Mesendoderm (in vitro differentiated cells): ENCODE results near the gene FRRS1.

ENCODE experiments used
- DNase-seq: peaks from one replicate; pipeline ENCODE4 v3.0.0; 2013
- H2AK5ac ChIP-seq: 2 replicates; pipeline ENCODE4 v1.6.1; 2013; ENCODE audit warnings: low read length, inconsistent platforms
- H2BK120ac ChIP-seq: 2 replicates; pipeline ENCODE4 v1.6.1; 2013; ENCODE audit warnings: low read depth, mild to moderate bottlenecking, low read length, moderate library complexity, mixed read lengths
- H2BK15ac ChIP-seq: replicated peaks from 2 replicates; pipeline ENCODE4 v1.6.1; 2013; ENCODE audit warnings: low read depth, mild to moderate bottlenecking, moderate library complexity
- H2BK5ac ChIP-seq: 2 replicates; pipeline ENCODE4 v1.6.1; 2013; ENCODE audit warnings: low read length, inconsistent platforms
- H3K18ac ChIP-seq: 2 replicates; pipeline ENCODE4 v1.6.1; 2013; ENCODE audit warnings: mild to moderate bottlenecking, low read length, mixed read lengths
- H3K23ac ChIP-seq: one replicate; pipeline ENCODE4 v1.6.1; 2013; ENCODE audit warnings: low read length
- H3K27ac ChIP-seq: 2 replicates; pipeline ENCODE4 v1.5.1; 2013; ENCODE audit warnings: low read depth, mild to moderate bottlenecking, inconsistent platforms, low read length, moderate library complexity
- H3K27me3 ChIP-seq: 2 replicates; pipeline ENCODE4 v1.6.1; 2013; ENCODE audit warnings: low read length, control low read depth, mild to moderate bottlenecking, inconsistent platforms; ENCODE audit not compliant: insufficient read depth, poor library complexity
- H3K36me3 ChIP-seq: 2 replicates; pipeline ENCODE4 v1.6.1; 2013; ENCODE audit warnings: low read length, inconsistent platforms; ENCODE audit not compliant: control insufficient read depth, insufficient read depth
- H3K4ac ChIP-seq: one replicate; pipeline ENCODE4 v1.6.1; 2013; ENCODE audit warnings: low read depth, mild to moderate bottlenecking, low read length, moderate library complexity
- H3K4me1 ChIP-seq: 2 replicates; pipeline ENCODE4 v1.6.1; 2013; ENCODE audit warnings: low read depth, low read length, inconsistent platforms; ENCODE audit not compliant: control insufficient read depth
- H3K4me2 ChIP-seq: 2 replicates; pipeline ENCODE4 v1.6.1; 2013; ENCODE audit warnings: low read length
- H3K4me3 ChIP-seq: 2 replicates; pipeline ENCODE4 v1.5.1; 2013; ENCODE audit warnings: mild to moderate bottlenecking, low read length
- H3K56ac ChIP-seq: one replicate; pipeline ENCODE4 v1.6.1; 2013; ENCODE audit warnings: low read length
- H3K79me1 ChIP-seq: 2 replicates; pipeline ENCODE4 v1.6.1; 2013; ENCODE audit warnings: low read length, inconsistent platforms
- H3K79me2 ChIP-seq: 2 replicates; pipeline ENCODE4 v1.6.1; 2013; ENCODE audit warnings: mild to moderate bottlenecking, low read length; ENCODE audit not compliant: control insufficient read depth, insufficient read depth
- H3K9ac ChIP-seq: 2 replicates; pipeline ENCODE4 v1.6.1; 2013; ENCODE audit warnings: low read length, inconsistent platforms
- H4K5ac ChIP-seq: one replicate; pipeline ENCODE4 v1.6.1; 2013; ENCODE audit warnings: low read length
- H4K8ac ChIP-seq: one replicate; pipeline ENCODE4 v1.6.1; 2013; ENCODE audit warnings: low read depth, mild to moderate bottlenecking, control low read depth, low read length, moderate library complexity
- WGBS: extraction: QIAGEN DNeasy Blood & Tissue Kit; methylation state at CpG from one replicate; pipeline ENCODE4 v1.1.7; 2013; ENCODE audit warnings: low lambda C conversion rate, missing lambda C conversion rate; ENCODE audit not compliant: insufficient coverage; ENCODE audit errors: extremely low coverage; 5-methylcytosine and 5-hydroxymethylcytosine counted together

The FRRS1 gene

DNA sequence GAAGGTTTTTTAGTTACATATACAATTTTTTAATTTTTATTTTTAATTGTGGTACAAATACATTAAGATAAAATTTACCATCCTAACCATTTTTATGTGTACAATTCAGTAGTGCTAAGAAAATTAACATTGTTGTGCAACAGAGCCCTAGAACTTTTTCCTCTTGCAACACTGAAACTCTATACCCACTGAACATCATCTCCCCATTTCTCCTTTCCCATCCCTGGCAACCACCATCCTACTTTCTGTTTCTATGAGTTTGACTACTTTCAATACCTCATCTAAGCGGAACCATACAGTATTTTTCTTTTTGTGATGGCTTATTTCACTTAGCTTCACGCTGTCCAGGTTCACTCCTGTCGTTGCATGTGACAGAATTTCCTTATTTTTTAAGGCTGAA, 66.4 kb downstream of the FRRS1 start:
- H4K5ac ChIP-seq: no peak overlapping the region
- no peak overlapping the region for H3K23ac ChIP-seq
- H3K56ac ChIP-seq: no peak overlapping the region
- H3K79me1 ChIP-seq: no peaks in the 10 kb centered on the region
- no peak for DNase-seq
- H3K27me3 ChIP-seq: no peaks in the 10 kb centered on the region
- no peak overlapping the region for H3K4ac ChIP-seq
- H3K79me2 ChIP-seq: no peaks in the 10 kb centered on the region
- H3K27ac ChIP-seq: no peak overlapping the region
- H2BK15ac ChIP-seq: no peak overlapping the region
- no peak overlapping the region for H3K4me3 ChIP-seq
- H3K18ac ChIP-seq: no peak overlapping the region
- H3K9ac ChIP-seq: no peak overlapping the region
- no CpG with 5 or more reads among the region's 3 CpGs for WGBS
- H3K4me1 ChIP-seq: no peaks in the 10 kb centered on the region
- no peak overlapping the region for H2BK5ac ChIP-seq
- H2AK5ac ChIP-seq: no peak overlapping the region
- no peaks in the 10 kb centered on the region for H3K36me3 ChIP-seq
- no peak overlapping the region for H2BK120ac ChIP-seq
- no peak overlapping the region for H4K8ac ChIP-seq
- no peak overlapping the region for H3K4me2 ChIP-seq

DNA sequence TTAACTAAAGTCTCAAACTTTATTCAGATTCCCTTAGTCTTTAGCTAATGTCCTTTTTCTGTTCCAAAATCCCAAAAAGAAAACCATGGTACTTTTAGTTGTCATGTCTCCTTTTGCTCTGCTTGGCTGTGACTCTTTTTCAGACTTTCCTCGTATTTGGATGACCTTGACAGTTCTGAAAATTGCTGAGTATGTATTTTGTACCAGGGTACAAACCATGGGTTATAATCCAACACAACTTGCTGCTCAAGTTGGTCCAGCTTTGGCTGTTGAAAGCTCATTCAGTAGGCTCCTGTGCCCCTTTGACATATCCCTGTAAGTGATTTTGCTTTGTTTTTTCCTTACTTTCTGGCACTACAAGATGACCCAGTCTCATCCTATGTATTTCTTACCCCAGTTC, 68.9 kb downstream of the FRRS1 start:
- Histone ChIP-seq H3K79me2 (no peaks in the 10 kb centered on the region), H3K23ac (no peak overlapping the region), H4K5ac (no peak overlapping the region), H3K4me1 (no peaks in the 10 kb centered on the region), H3K56ac (no peak overlapping the region), H3K4me3 (no peak overlapping the region), H3K27ac (no peak overlapping the region), H2BK15ac (no peak overlapping the region), H3K4me2 (no peak overlapping the region), H3K4ac (no peak overlapping the region), H4K8ac (no peak overlapping the region), H2BK5ac (no peak overlapping the region), H3K36me3 (no peaks in the 10 kb centered on the region), H3K79me1 (no peaks in the 10 kb centered on the region), H2AK5ac (no peak overlapping the region), H3K18ac (no peak overlapping the region), H2BK120ac (no peak overlapping the region), H3K9ac (no peak overlapping the region), H3K27me3 (no peaks in the 10 kb centered on the region)
- WGBS: no CpG with 5 or more reads among the region's 1 CpG
- no peak for DNase-seq

DNA sequence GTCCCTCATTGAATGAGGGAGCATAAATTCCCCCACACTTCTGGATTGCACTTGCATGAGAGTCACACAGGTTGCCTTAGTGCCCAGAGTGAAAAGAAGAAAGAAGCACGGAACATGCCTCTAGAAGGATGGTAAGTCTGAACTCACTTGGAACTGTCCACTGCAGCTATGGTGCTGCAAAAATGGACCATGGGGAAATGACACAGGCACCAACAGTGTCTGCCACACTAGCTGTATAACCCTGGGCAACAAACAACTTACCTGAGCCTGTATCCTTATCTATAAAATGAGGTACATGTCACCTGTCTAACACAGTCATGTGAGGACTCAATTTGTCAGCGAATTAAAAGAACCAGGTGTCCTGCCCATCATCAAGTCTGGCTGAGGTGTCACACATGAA, 69.8 kb downstream of the FRRS1 start:
- Histone ChIP-seq H3K9ac (no peak overlapping the region), H3K4me2 (no peak overlapping the region), H3K27me3 (no peaks in the 10 kb centered on the region), H2BK5ac (no peak overlapping the region), H3K79me1 (no peaks in the 10 kb centered on the region), H2BK120ac (no peak overlapping the region), H4K8ac (no peak overlapping the region), H2AK5ac (no peak overlapping the region), H3K4me1 (no peaks in the 10 kb centered on the region), H3K23ac (no peak overlapping the region), H4K5ac (no peak overlapping the region), H3K79me2 (no peaks in the 10 kb centered on the region), H3K4ac (no peak overlapping the region), H3K4me3 (no peak overlapping the region), H3K56ac (no peak overlapping the region), H3K36me3 (no peaks in the 10 kb centered on the region), H3K27ac (no peak overlapping the region), H2BK15ac (no peak overlapping the region), H3K18ac (no peak overlapping the region)
- DNase-seq: no peak
- no CpG with 5 or more reads among the region's 2 CpGs for WGBS

DNA sequence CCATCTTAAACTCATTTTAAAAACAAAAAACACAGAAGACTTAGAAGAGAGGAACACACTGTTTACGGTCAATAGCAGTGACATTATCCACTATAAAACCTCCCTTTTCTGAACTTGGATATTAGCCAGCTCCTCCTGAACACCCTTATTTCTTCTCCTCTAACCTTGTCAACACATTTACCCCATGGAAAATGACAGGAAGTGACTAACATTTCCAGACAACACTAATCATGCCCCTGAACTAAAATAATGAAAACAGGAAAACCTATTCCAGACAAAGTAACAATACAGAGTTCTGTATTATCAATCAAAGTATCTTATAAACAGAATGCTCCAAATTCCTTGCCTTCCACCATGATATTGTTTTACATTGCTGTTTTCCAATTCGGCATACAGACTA, 75.3 kb downstream of the FRRS1 start:
- no peak overlapping the region for H2AK5ac ChIP-seq
- no peak overlapping the region for H3K4ac ChIP-seq
- no peak overlapping the region for H4K5ac ChIP-seq
- H3K36me3 ChIP-seq: no peaks in the 10 kb centered on the region
- no peak overlapping the region for H4K8ac ChIP-seq
- H3K79me2 ChIP-seq: no peaks in the 10 kb centered on the region
- no peak overlapping the region for H3K18ac ChIP-seq
- no peak overlapping the region for H3K4me2 ChIP-seq
- no peaks in the 10 kb centered on the region for H3K27me3 ChIP-seq
- H2BK5ac ChIP-seq: no peak overlapping the region
- no peaks in the 10 kb centered on the region for H3K4me1 ChIP-seq
- H3K27ac ChIP-seq: no peak overlapping the region
- no peak overlapping the region for H2BK120ac ChIP-seq
- DNase-seq: no peak
- H3K4me3 ChIP-seq: no peak overlapping the region
- H2BK15ac ChIP-seq: no peak overlapping the region
- no peak overlapping the region for H3K9ac ChIP-seq
- no peak overlapping the region for H3K56ac ChIP-seq
- no CpG with 5 or more reads among the region's 2 CpGs for WGBS
- H3K23ac ChIP-seq: no peak overlapping the region
- no peaks in the 10 kb centered on the region for H3K79me1 ChIP-seq

DNA sequence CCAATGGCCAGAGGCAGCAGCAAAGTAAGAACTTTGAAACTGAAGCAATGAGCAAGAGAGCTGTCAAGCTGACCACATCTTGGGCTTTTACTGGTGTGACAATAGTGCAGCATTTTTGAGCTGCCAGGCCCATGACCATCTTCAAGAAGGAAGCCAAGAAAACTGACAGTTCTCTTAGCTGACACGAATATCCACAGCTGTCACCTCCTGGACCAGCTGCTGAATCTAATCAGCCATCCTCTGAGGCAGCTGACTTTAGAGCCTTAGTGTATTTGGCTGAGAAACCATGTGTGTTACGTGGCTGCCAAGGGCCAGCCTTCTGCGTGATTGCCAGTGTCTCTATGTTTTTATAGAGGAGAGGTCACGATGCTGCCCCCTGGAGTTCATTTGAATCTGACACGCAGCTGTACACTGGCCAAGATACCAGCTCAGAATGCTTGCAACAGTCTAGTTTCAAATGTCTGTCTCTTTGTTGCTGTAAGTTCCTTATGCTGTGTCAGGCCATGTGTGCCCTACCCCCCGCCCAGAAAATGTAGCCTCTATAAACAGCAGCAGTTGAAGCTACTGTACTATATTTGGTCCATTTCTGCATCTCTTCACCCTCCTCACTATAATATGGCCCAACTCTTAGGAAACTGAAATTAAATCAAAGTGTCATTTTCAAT, 80.8 kb downstream of the FRRS1 start:
- H3K4me2 ChIP-seq: no peak overlapping the region
- H3K27me3 ChIP-seq: no peaks in the 10 kb centered on the region
- H2AK5ac ChIP-seq: no peak overlapping the region
- H3K4me1 ChIP-seq: no peaks in the 10 kb centered on the region
- H4K5ac ChIP-seq: no peak overlapping the region
- H3K18ac ChIP-seq: no peak overlapping the region
- no peak overlapping the region for H3K27ac ChIP-seq
- no peak overlapping the region for H3K9ac ChIP-seq
- H3K79me2 ChIP-seq: no peaks in the 10 kb centered on the region
- no peak overlapping the region for H3K4ac ChIP-seq
- peak; percentile 73 for DNase-seq
- no peak overlapping the region for H4K8ac ChIP-seq
- no peak overlapping the region for H3K56ac ChIP-seq
- no peak overlapping the region for H2BK5ac ChIP-seq
- no peak overlapping the region for H3K23ac ChIP-seq
- no peaks in the 10 kb centered on the region for H3K36me3 ChIP-seq
- no peak overlapping the region for H2BK120ac ChIP-seq
- H2BK15ac ChIP-seq: no peak overlapping the region
- H3K79me1 ChIP-seq: no peaks in the 10 kb centered on the region
- no peak overlapping the region for H3K4me3 ChIP-seq
- WGBS: no CpG with 5 or more reads among the region's 6 CpGs

DNA sequence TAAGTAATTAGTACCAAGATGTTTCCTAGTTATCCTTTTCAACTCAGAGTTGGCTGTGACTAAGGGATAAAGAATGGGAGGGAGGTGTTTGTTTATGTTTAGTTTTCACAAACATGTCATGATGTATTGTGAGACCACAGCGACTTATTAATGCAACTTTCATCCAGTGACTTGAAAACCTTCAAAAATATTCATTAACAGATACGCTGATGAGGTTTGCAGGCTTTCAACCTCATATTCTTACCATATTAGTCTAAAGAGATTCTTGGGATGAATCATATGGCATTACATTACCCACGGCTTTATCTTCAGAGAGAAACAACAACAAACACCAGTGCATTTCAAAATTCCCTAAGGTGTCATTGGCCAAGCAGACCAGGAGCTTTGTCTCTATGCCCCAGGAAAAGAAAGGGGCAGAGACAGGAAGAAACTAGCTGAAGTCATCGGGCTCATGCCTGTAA, 84.1 kb downstream of the FRRS1 start:
- WGBS: no CpG with 5 or more reads among the region's 4 CpGs
- Histone ChIP-seq H2BK15ac (no peak overlapping the region), H3K27me3 (no peaks in the 10 kb centered on the region), H3K79me1 (no peaks in the 10 kb centered on the region), H3K4me3 (no peak overlapping the region), H3K27ac (no peak overlapping the region), H4K8ac (no peak overlapping the region), H3K18ac (no peak overlapping the region), H2AK5ac (no peak overlapping the region), H3K36me3 (no peaks in the 10 kb centered on the region), H3K79me2 (no peaks in the 10 kb centered on the region), H3K4me2 (no peak overlapping the region), H4K5ac (no peak overlapping the region), H3K4ac (no peak overlapping the region), H3K23ac (no peak overlapping the region), H2BK120ac (no peak overlapping the region), H3K4me1 (no peaks in the 10 kb centered on the region), H3K56ac (no peak overlapping the region), H3K9ac (no peak overlapping the region), H2BK5ac (no peak overlapping the region)
- DNase-seq: no peak
